ENCODE measurements around the gene GLT1D1.
A peak's percentile ranks its signal among the peaks of the same experiment; 100 is the strongest.
"Not testable (repeated sequence)": the region's sequence is repeated elsewhere in the genome, so short reads cannot be mapped to it uniquely, and the experiment has no call there.

GLT1D1 gene

GRCh38 chr12:128820723-128821432, 32.4 kb upstream of the GLT1D1 start:
- DNase-seq: no peak

GRCh38 chr12:128823216-128823915, 29.9 kb upstream of the GLT1D1 start:
- DNase-seq: peak; percentile 45

- peak; percentile 96 for DNase-seq
These were observed 29.1 kb upstream of the GLT1D1 start, which contains the start of gene SLC15A4 for GRCh38 chr12:128823916-128824839. Gene SLC15A4 (minus strand): TSS chr12:128823958. CDS start chr12:128823943, 15 bp downstream.

- peak; percentile 47 for DNase-seq
These were observed 27.4 kb upstream of the GLT1D1 start for GRCh38 chr12:128825835-128826234.

- DNase-seq: no peak
These were observed 25.6 kb upstream of the GLT1D1 start for GRCh38 chr12:128827724-128828123.

- no peak for DNase-seq
These were observed 23.3 kb upstream of the GLT1D1 start for GRCh38 chr12:128829861-128830504.

GRCh38 chr12:128830505-128830893, 22.8 kb upstream of the GLT1D1 start:
- no peak for DNase-seq

- no peak for DNase-seq
These were observed 19.9 kb upstream of the GLT1D1 start for GRCh38 chr12:128833418-128833817.

- not testable (repeated sequence) for DNase-seq
These were observed 13.4 kb upstream of the GLT1D1 start for GRCh38 chr12:128839885-128840284.

GRCh38 chr12:128840862-128841468, 12.3 kb upstream of the GLT1D1 start:
- peak; percentile 36 for DNase-seq

- DNase-seq: no peak
These were observed 10.7 kb upstream of the GLT1D1 start for GRCh38 chr12:128842579-128842978.

GRCh38 chr12:128843538-128843937, 9.7 kb upstream of the GLT1D1 start:
- DNase-seq: no peak

- no peak for DNase-seq
These were observed 9.1 kb upstream of the GLT1D1 start for GRCh38 chr12:128844031-128844635.

- not testable (repeated sequence) for DNase-seq
These were observed 6.6 kb upstream of the GLT1D1 start for GRCh38 chr12:128846671-128847070.

- no peak for DNase-seq
These were observed 4.9 kb upstream of the GLT1D1 start for GRCh38 chr12:128848371-128848770.

GRCh38 chr12:128849806-128850205, 3.5 kb upstream of the GLT1D1 start:
- not testable (repeated sequence) for DNase-seq

- no peak for DNase-seq
These were observed 2.9 kb upstream of the GLT1D1 start for GRCh38 chr12:128850400-128850799.

- not testable (repeated sequence) for DNase-seq
These were observed 1.8 kb upstream of the GLT1D1 start for GRCh38 chr12:128851429-128851828.

- DNase-seq: no peak
These were observed 1.1 kb upstream of the GLT1D1 start for GRCh38 chr12:128852026-128852698.

- no peak for DNase-seq
These were observed 421 bp downstream of the GLT1D1 start for GRCh38 chr12:128853600-128854197.
